Endothelial cell of umbilical vein (primary cell): ENCODE results near the gene CENPF. TPM values are rescaled to one million over a fixed set of nuclear protein-coding genes. Genes with fewer than 3 reads are reported as not detected.

ENCODE experiments used
- BruUV-seq: library from RNA; stranded (reverse); fragments of 400-500 nt; replicated peaks from 2 replicates; lab custom pipeline; 2021; lab: Mats Ljungman, UMichigan
- CTCF ChIA-PET: fragments of 300-600, 350-600 bp; sonication (Branson Sonifier 250); formaldehyde crosslinking; loops from one replicate; lab custom pipeline; 2021; ENCODE audit warnings: antibody characterized with exemption, inconsistent platforms; lab: Charles Lee
- POLR2A ChIA-PET: fragments of 300-600, 350-600 bp; sonication (Branson Sonifier 250); formaldehyde crosslinking; loops from one replicate; lab custom pipeline; 2021; ENCODE audit warnings: antibody characterized with exemption, inconsistent platforms; lab: Charles Lee
- DNase-seq: peaks from one replicate; pipeline ENCODE4 v3.0.0-alpha.2; 2011; ENCODE audit warnings: low read depth, low spot score
- FAIRE-seq: peaks from 2 replicates; lab custom pipeline; 2011; peaks lifted over from hg19 to GRCh38; lab: Jason Lieb, UNC
- H2AFZ ChIP-seq: 2 replicates; pipeline ENCODE4 v1.6.0; 2012; ENCODE audit warnings: low read depth, low read length, control low read depth, inconsistent platforms
- H3K27ac ChIP-seq: 2 replicates; pipeline ENCODE4 v1.5.1; 2011; ENCODE audit warnings: low read depth, mild to moderate bottlenecking, control low read depth, low read length, moderate library complexity; ENCODE audit not compliant: insufficient read depth
- H3K27me3 ChIP-seq, 2 experiments: 2 replicates each; pipeline versions ENCODE4 v1.6.0 to v1.6.1; 2011; ENCODE audit warnings: low read length in 2 of 2, mixed read lengths in 1 of 2; ENCODE audit not compliant: control insufficient read depth in 2 of 2, insufficient read depth in 2 of 2
- H3K36me3 ChIP-seq, 2 experiments: 2 replicates in 1 of 2; 3 replicates in 1 of 2; pipeline ENCODE4 v1.5.1; 2011; ENCODE audit warnings: low read length in 2 of 2, mild to moderate bottlenecking in 1 of 2, moderate library complexity in 1 of 2; ENCODE audit not compliant: control insufficient read depth in 2 of 2, insufficient read depth in 2 of 2; ENCODE audit errors: extremely low read depth in 1 of 2
- H3K4me1 ChIP-seq: 3 replicates; pipeline ENCODE4 v1.5.1; 2011; ENCODE audit warnings: mild to moderate bottlenecking, low read length; ENCODE audit not compliant: control insufficient read depth, insufficient read depth; ENCODE audit errors: extremely low read depth
- H3K4me2 ChIP-seq: 2 replicates; pipeline ENCODE4 v1.6.1; 2011; ENCODE audit warnings: low read length, control low read depth, mixed read lengths; ENCODE audit not compliant: insufficient read depth
- H3K4me3 ChIP-seq, 3 experiments: fragments of 200-600 bp in 1 of 3; sonication (generic), shearing (Covaris generic) in 1 of 3; replicated peaks in 1 of 3; 2 replicates each; pipeline ENCODE4 v1.5.1; 2011 to 2016; ENCODE audit warnings: control low read depth in 3 of 3, low read length in 3 of 3, mild to moderate bottlenecking in 2 of 3, inconsistent platforms in 1 of 3, low read depth in 1 of 3, moderate library complexity in 1 of 3; ENCODE audit not compliant: insufficient read depth in 1 of 3
- H3K79me2 ChIP-seq: 2 replicates; pipeline ENCODE4 v1.6.0; 2012; ENCODE audit warnings: low read length, inconsistent platforms; ENCODE audit not compliant: control insufficient read depth, insufficient read depth
- H3K9ac ChIP-seq: replicated peaks from 2 replicates; pipeline ENCODE3; 2011; ENCODE audit warnings: low read length, control low read depth; ENCODE audit not compliant: insufficient read depth; ENCODE audit errors: extremely low read depth
- H3K9me1 ChIP-seq: replicated peaks from 3 replicates; pipeline ENCODE4 v1.6.0; 2011; ENCODE audit warnings: mild to moderate bottlenecking, low read length; ENCODE audit not compliant: control insufficient read depth, insufficient read depth; ENCODE audit errors: extremely low read depth
- H3K9me3 ChIP-seq: replicated peaks from 2 replicates; pipeline ENCODE4 v1.5.1; 2012; ENCODE audit warnings: low read length, inconsistent platforms; ENCODE audit not compliant: control insufficient read depth, insufficient read depth
- H4K20me1 ChIP-seq: replicated peaks from 2 replicates; pipeline ENCODE3; 2011; ENCODE audit warnings: mild to moderate bottlenecking, low read length; ENCODE audit not compliant: control insufficient read depth, insufficient read depth; ENCODE audit errors: extremely low read depth
- CTCF ChIP-seq, 2 donors: IDR thresholded peaks; 1 replicate in 1 of 2; 2 replicates in 1 of 2; pipeline ENCODE4 v1.5.1; 2011; ENCODE audit warnings: low read length in 2 of 2, mild to moderate bottlenecking in 2 of 2, moderate library complexity in 2 of 2, control low read depth in 1 of 2, inconsistent platforms in 1 of 2, low read depth in 1 of 2; ENCODE audit not compliant: insufficient read depth in 1 of 2; ENCODE audit errors: extremely low read depth in 1 of 2
- EZH2 ChIP-seq: IDR thresholded peaks from 2 replicates; pipeline ENCODE4 v1.6.1; 2012; ENCODE audit warnings: borderline replicate concordance, low read depth, mild to moderate bottlenecking, moderate library complexity, low read length, inconsistent platforms; ENCODE audit not compliant: severe bottlenecking
- FOS ChIP-seq: IDR thresholded peaks from 2 replicates; pipeline ENCODE4 v1.6.1; 2011; ENCODE audit warnings: mild to moderate bottlenecking, low read length, moderate library complexity, borderline replicate concordance; ENCODE audit not compliant: insufficient read depth
- GATA2 ChIP-seq: IDR thresholded peaks from 2 replicates; pipeline ENCODE4 v1.7.0; 2011; ENCODE audit warnings: low read depth, mild to moderate bottlenecking, moderate library complexity, mixed read lengths, low read length; ENCODE audit not compliant: insufficient read length, insufficient read depth
- JUN ChIP-seq: IDR thresholded peaks from 2 replicates; pipeline ENCODE4 v1.6.1; 2011; ENCODE audit warnings: borderline replicate concordance, low read depth; ENCODE audit not compliant: insufficient read length, insufficient read depth
- MAX ChIP-seq: IDR thresholded peaks from 2 replicates; pipeline ENCODE4 v1.6.1; 2011; ENCODE audit not compliant: insufficient read depth, insufficient read length
- MYC ChIP-seq: IDR thresholded peaks from one replicate; pipeline ENCODE4 v1.6.1; 2011; ENCODE audit warnings: mild to moderate bottlenecking, low read depth, low read length
- POLR2A ChIP-seq: IDR thresholded peaks from 2 replicates; pipeline ENCODE4 v1.6.1; 2012; ENCODE audit warnings: low read depth, mild to moderate bottlenecking, control low read depth, low read length
- POLR2AphosphoS5 ChIP-seq: IDR thresholded peaks from 2 replicates; pipeline ENCODE4 v1.6.1; 2012; ENCODE audit warnings: low read depth, mild to moderate bottlenecking, control low read depth, low read length, moderate library complexity; ENCODE audit not compliant: insufficient read depth
- dilution Hi-C: fragments of 300-500 bp; cut with MboI; formaldehyde crosslinking; loops from one replicate; pipeline ENCODE4 v1.15.0; 2019; ENCODE audit warnings: low sequenced_read_pairs; ENCODE audit not compliant: extremely low pct_ligation_motif_present
- intact Hi-C: fragments of 100-400 bp; cut with micrococcal nuclease; formaldehyde crosslinking; loops from one replicate; pipeline ENCODE4 v1.10.0; 2022
- polyA plus RNA-seq, 4 experiments: library from polyadenylated mRNA; depleted of rRNA in 3 of 4; stranded (reverse) in 3 of 4; unstranded in 1 of 4; fragments of >200 nt; gene quantifications; 2 replicates each; pipeline versions ENCODE4 v1.2.1 to v1.2.3, GENCODE V29; 2011 to 2012; ENCODE audit warnings: missing spikeins in 1 of 4
- total RNA-seq: library from RNA; stranded (reverse); gene quantifications from 2 replicates; pipeline ENCODE4 v1.2.3, GENCODE V29; 2021

CENPF gene
- total and polyA plus RNA-seq, 2 donors (not counting 3 experiments of a cell fraction or from before 2014, with no cell fraction given) = 6.4 to 66.2 TPM

- dilution Hi-C loops = no loop called here
- H3K27me3 ChIP-seq = no peaks in the 10 kb centered on the region
- FAIRE-seq (no peak), DNase-seq (no peak)
- ChIA-PET POLR2A (no interaction called here), CTCF (interaction anchor here (0.6 kb wide), 1 partner anchor 13 kb away, joined by 3 read pairs; no protein-coding TSS in a partner anchor)
- H3K4me2 ChIP-seq = no peak overlapping the region
- H3K36me3 ChIP-seq = no peaks in the 10 kb centered on the region
- no peaks in the 10 kb centered on the region for H4K20me1 ChIP-seq
- intact Hi-C loops = no loop called here
- no peaks in the 10 kb centered on the region for H3K4me1 ChIP-seq
- no peak overlapping the region for H3K9ac ChIP-seq
- no TSS peak for BruUV-seq
- no peak overlapping the region for H2AFZ ChIP-seq
- H3K9me3 ChIP-seq = no peaks in the 10 kb centered on the region
- no peak for TF ChIP-seq MYC
- no peak overlapping the region for H3K4me3 ChIP-seq
- H3K9me1 ChIP-seq = no peaks in the 10 kb centered on the region
- H3K27ac ChIP-seq = no peak overlapping the region
- no peaks in the 10 kb centered on the region for H3K79me2 ChIP-seq
These were observed 91.8 kb downstream of the CENPF start for GRCh38 chr1:214694769-214695168.

GRCh38 chr1:214698559-214698958 is 95.6 kb downstream of the CENPF start:
- no peaks in the 10 kb centered on the region for H3K9me3 ChIP-seq
- no peaks in the 10 kb centered on the region for H4K20me1 ChIP-seq
- H3K9me1 ChIP-seq = no peaks in the 10 kb centered on the region
- BruUV-seq = no TSS peak
- intact Hi-C loops = no loop called here
- peaks cover 1 to 2% of the 10 kb centered on the region in 2 experiments for H3K27me3 ChIP-seq
- no peak for FAIRE-seq
- ChIA-PET CTCF (no interaction called here), POLR2A (no interaction called here)
- H3K36me3 ChIP-seq = no peaks in the 10 kb centered on the region
- no peak overlapping the region for H3K4me2 ChIP-seq
- H3K27ac ChIP-seq = no peak overlapping the region
- no peaks in the 10 kb centered on the region for H3K79me2 ChIP-seq
- no peak for DNase-seq
- H2AFZ ChIP-seq = no peak overlapping the region
- TF ChIP-seq CTCF (IDR thresholded peaks at IDR 0.05; ENCODE audit: extremely low read depth in 1 of 2, insufficient read depth in 1 of 2, low read depth in 1 of 2, low read length in 2 of 2) (no peak), MYC (no peak), EZH2 (no peak), FOS (no peak), GATA2 (no peak), POLR2A (no peak), POLR2AphosphoS5 (no peak), JUN (no peak), MAX (no peak)
- dilution Hi-C loops = no loop called here
- H3K9ac ChIP-seq = no peak overlapping the region
- H3K4me1 ChIP-seq = no peaks in the 10 kb centered on the region
- H3K4me3 ChIP-seq = no peak overlapping the region
